ENCODE data around the gene SND1.

DNA sequence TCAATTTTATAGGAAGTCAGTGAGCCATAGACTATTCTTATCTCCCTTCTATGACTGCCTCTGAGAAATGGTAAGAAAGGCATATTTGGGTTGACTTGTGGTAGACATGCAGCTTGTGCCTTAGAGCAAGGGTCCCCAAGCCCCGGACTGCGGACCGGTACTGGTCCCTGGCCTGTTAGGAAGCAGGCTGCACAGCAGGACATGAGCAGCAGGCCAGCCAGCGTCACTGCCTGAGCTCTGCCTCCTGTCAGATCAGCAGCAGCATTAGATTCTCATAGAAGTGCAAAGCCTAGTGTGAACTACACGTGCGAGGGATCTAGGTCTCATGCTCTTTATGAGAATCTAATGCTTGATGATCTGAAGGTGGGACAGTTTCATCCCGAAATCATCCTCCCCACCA, 180.6 kb downstream of the SND1 start:
- TF ChIP-seq RARB (CRISPR knock-in tag; IDR thresholded peaks at IDR 0.05) (no peak), ARNTL (CRISPR knock-in tag; IDR thresholded peaks at IDR 0.05; ENCODE audit: borderline replicate concordance, low read depth) (no peak), OSR1 (CRISPR knock-in tag; IDR thresholded peaks at IDR 0.05) (no peak), PPARA (CRISPR knock-in tag; IDR thresholded peaks at IDR 0.05; ENCODE audit: borderline replicate concordance) (no peak), TCF4 (CRISPR knock-in tag; IDR thresholded peaks at IDR 0.05; ENCODE audit: borderline replicate concordance) (no peak)
- TF ChIP-seq, protein P1, sequence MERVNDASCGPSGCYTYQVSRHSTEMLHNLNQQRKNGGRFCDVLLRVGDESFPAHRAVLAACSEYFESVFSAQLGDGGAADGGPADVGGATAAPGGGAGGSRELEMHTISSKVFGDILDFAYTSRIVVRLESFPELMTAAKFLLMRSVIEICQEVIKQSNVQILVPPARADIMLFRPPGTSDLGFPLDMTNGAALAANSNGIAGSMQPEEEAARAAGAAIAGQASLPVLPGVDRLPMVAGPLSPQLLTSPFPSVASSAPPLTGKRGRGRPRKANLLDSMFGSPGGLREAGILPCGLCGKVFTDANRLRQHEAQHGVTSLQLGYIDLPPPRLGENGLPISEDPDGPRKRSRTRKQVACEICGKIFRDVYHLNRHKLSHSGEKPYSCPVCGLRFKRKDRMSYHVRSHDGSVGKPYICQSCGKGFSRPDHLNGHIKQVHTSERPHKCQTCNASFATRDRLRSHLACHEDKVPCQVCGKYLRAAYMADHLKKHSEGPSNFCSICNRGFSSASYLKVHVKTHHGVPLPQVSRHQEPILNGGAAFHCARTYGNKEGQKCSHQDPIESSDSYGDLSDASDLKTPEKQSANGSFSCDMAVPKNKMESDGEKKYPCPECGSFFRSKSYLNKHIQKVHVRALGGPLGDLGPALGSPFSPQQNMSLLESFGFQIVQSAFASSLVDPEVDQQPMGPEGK (CRISPR knock-in tag; IDR thresholded peaks at IDR 0.05; ENCODE audit: borderline replicate concordance): no peak
- TF ChIP-seq, protein P2, sequence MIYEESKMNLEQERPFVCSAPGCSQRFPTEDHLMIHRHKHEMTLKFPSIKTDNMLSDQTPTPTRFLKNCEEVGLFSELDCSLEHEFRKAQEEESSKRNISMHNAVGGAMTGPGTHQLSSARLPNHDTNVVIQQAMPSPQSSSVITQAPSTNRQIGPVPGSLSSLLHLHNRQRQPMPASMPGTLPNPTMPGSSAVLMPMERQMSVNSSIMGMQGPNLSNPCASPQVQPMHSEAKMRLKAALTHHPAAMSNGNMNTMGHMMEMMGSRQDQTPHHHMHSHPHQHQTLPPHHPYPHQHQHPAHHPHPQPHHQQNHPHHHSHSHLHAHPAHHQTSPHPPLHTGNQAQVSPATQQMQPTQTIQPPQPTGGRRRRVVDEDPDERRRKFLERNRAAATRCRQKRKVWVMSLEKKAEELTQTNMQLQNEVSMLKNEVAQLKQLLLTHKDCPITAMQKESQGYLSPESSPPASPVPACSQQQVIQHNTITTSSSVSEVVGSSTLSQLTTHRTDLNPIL (CRISPR knock-in tag; IDR thresholded peaks at IDR 0.05; ENCODE audit: low read depth): no peak
